B cell (primary cell): ENCODE measurements around the gene SIRPA. TPM values are rescaled to one million over a fixed set of nuclear protein-coding genes. Genes with fewer than 3 reads are reported as not detected.

Experiments
- ATAC-seq: fragments of 200-7000 bp; cut with Tn5 transposase; one replicate; pipeline ENCODE4 v1.10.0; 2021; ENCODE audit warnings: low read depth, mild to moderate bottlenecking, moderate number of reproducible peaks, moderate library complexity
- CTCF ChIA-PET: fragments of 350-600 bp; sonication (Branson Sonifier 250); formaldehyde crosslinking; loops from one replicate; lab custom pipeline; 2021; ENCODE audit warnings: antibody characterized with exemption, inconsistent platforms; lab: Charles Lee
- POLR2A ChIA-PET: fragments of 350-600 bp; sonication (Branson Sonifier 250); formaldehyde crosslinking; loops from one replicate; lab custom pipeline; 2021; ENCODE audit warnings: antibody characterized with exemption; lab: Charles Lee
- DNase-seq: peaks from one replicate; pipeline ENCODE4 v3.0.0; 2013
- H2AFZ ChIP-seq: 2 replicates; pipeline ENCODE4 v1.6.1; 2012; ENCODE audit warnings: mild to moderate bottlenecking, low read depth, low read length; ENCODE audit not compliant: insufficient read depth, poor library complexity, severe bottlenecking
- H3K27ac ChIP-seq, 2 donors: 1 replicate in 1 of 2; 2 replicates in 1 of 2; pipeline ENCODE4 v1.5.1; 2012 to 2013; ENCODE audit warnings: low read length in 2 of 2, mild to moderate bottlenecking in 2 of 2, moderate library complexity in 1 of 2
- H3K27me3 ChIP-seq, 4 experiments: fragments of 200-600 bp in 1 of 4; sonication (generic) in 1 of 4; replicated peaks in 1 of 4; 1 replicate in 2 of 4; 2 replicates in 2 of 4; pipeline versions ENCODE4 v1.6.1 to v1.7.0; 2013 to 2016; ENCODE audit warnings: low read length in 3 of 4, mild to moderate bottlenecking in 2 of 4, mixed read lengths in 1 of 4, moderate library complexity in 1 of 4; ENCODE audit not compliant: insufficient read depth in 4 of 4, control insufficient read depth in 3 of 4; ENCODE audit errors: control extremely low read depth in 1 of 4
- H3K36me3 ChIP-seq, 2 experiments: replicated peaks in 1 of 2; 1 replicate in 1 of 2; 2 replicates in 1 of 2; pipeline versions ENCODE4 v1.6.1 to v1.7.1; 2013; ENCODE audit warnings: low read length in 1 of 2; ENCODE audit not compliant: insufficient read depth in 2 of 2, control insufficient read depth in 1 of 2; ENCODE audit errors: control extremely low read depth in 1 of 2, extremely low read depth in 1 of 2
- H3K4me1 ChIP-seq, 2 donors: fragments of 200-600 bp in 1 of 2; sonication (generic) in 1 of 2; 1 replicate in 1 of 2; 2 replicates in 1 of 2; pipeline versions ENCODE4 v1.5.1 to v1.6.1; 2013 to 2017; ENCODE audit warnings: low read length in 2 of 2; ENCODE audit not compliant: control insufficient read depth in 2 of 2, insufficient read depth in 2 of 2
- H3K4me2 ChIP-seq: replicated peaks from 2 replicates; pipeline ENCODE3; 2012; ENCODE audit warnings: mild to moderate bottlenecking, low read depth, low read length; ENCODE audit not compliant: poor library complexity, severe bottlenecking
- H3K4me3 ChIP-seq, 5 experiments: fragments of 200-600 bp in 1 of 5; sonication (generic) in 1 of 5; 1 replicate in 3 of 5; 2 replicates in 2 of 5; pipeline versions ENCODE4 v1.5.1 to v1.7.0; 2011 to 2016; ENCODE audit warnings: low read length in 4 of 5, mild to moderate bottlenecking in 4 of 5, low read depth in 2 of 5, control low read depth in 1 of 5, moderate library complexity in 1 of 5; ENCODE audit not compliant: insufficient read depth in 1 of 5; ENCODE audit errors: control extremely low read depth in 1 of 5, extremely low read depth in 1 of 5
- H3K79me2 ChIP-seq: fragments of 200-600 bp; sonication (generic); one replicate; pipeline ENCODE4 v1.6.0; 2016; ENCODE audit warnings: low read length; ENCODE audit not compliant: control insufficient read depth, insufficient read depth
- H3K9ac ChIP-seq: fragments of 200-600 bp; sonication (generic); 2 replicates; pipeline ENCODE4 v1.6.1; 2017; ENCODE audit warnings: mild to moderate bottlenecking, low read length, moderate library complexity
- H3K9me3 ChIP-seq, 3 donors: one replicate each; pipeline versions ENCODE4 v1.6.1 to v1.7.1; 2013; ENCODE audit warnings: low read length in 2 of 3; ENCODE audit not compliant: control insufficient read depth in 2 of 3, insufficient read depth in 1 of 3; ENCODE audit errors: control extremely low read depth in 1 of 3
- H4K20me1 ChIP-seq: 2 replicates; pipeline ENCODE4 v1.6.0; 2012; ENCODE audit warnings: mild to moderate bottlenecking, low read length; ENCODE audit not compliant: insufficient read depth, control insufficient read depth, poor library complexity, severe bottlenecking
- H3K27ac Mint-ChIP-seq: one replicate; pipeline ENCODE4 v1.8.0; 2021; ENCODE audit warnings: mixed read lengths
- H3K27me3 Mint-ChIP-seq: one replicate; pipeline ENCODE4 v1.8.0; 2021; ENCODE audit warnings: mixed read lengths
- H3K4me1 Mint-ChIP-seq: one replicate; pipeline ENCODE4 v1.8.0; 2021; ENCODE audit warnings: mixed read lengths
- H3K4me3 Mint-ChIP-seq: one replicate; pipeline ENCODE4 v1.8.0; 2021; ENCODE audit warnings: mixed read lengths
- H3K9me3 Mint-ChIP-seq: one replicate; pipeline ENCODE4 v1.8.0; 2022; ENCODE audit warnings: mixed read lengths; ENCODE audit not compliant: insufficient read depth
- CTCF ChIP-seq: fragments of 200-600 bp; IDR thresholded peaks from one replicate; pipeline ENCODE4 v1.8.0; 2022; ENCODE audit warnings: antibody characterized with exemption, mild to moderate bottlenecking
- EZH2 ChIP-seq: IDR thresholded peaks from 2 replicates; pipeline ENCODE4 v1.6.1; 2012; ENCODE audit warnings: borderline replicate concordance, low read depth, mild to moderate bottlenecking, moderate library complexity, low read length; ENCODE audit not compliant: insufficient read depth, poor library complexity, severe bottlenecking
- WGBS: methylation state at CpG from one replicate; pipeline ENCODE4 v1.1.5; 2013; ENCODE audit warnings: missing lambda C conversion rate; ENCODE audit not compliant: insufficient coverage; 5-methylcytosine and 5-hydroxymethylcytosine counted together
- intact Hi-C: fragments of 100-400 bp; cut with micrococcal nuclease; formaldehyde crosslinking; loops from one replicate; pipeline ENCODE4 v1.10.0; 2022
- polyA plus RNA-seq: library from polyadenylated mRNA; depleted of rRNA; stranded (reverse); fragments of >200 nt; gene quantifications from 2 replicates; pipeline ENCODE4 v1.2.3, GENCODE V29; 2012
- total RNA-seq, 2 donors: library from RNA; stranded (reverse); fragments of 120-200 nt in 1 of 2; gene quantifications; 1 replicate in 1 of 2; 2 replicates in 1 of 2; pipeline versions ENCODE4 v1.2.3 to v1.2.4, GENCODE V29; 2013 to 2022

SIRPA gene
- total and polyA plus RNA-seq, 2 donors (not counting 1 experiment from before 2014, with no cell fraction given): 0.94 to 10.2 TPM

GRCh38 chr20:1918491-1919165 lies 23.4 kb downstream of the SIRPA start:
- ATAC-seq (no peak), DNase-seq (no peak)
- Histone ChIP-seq H3K79me2 (no peaks in the 10 kb centered on the region), H3K9ac (no peak overlapping the region), H3K4me2 (no peak overlapping the region), H3K27me3 (no peaks in the 10 kb centered on the region), H3K4me3 (no peak overlapping the region), H3K36me3 (no peaks in the 10 kb centered on the region), H4K20me1 (no peaks in the 10 kb centered on the region), H3K9me3 (no peaks in the 10 kb centered on the region), H3K27ac (no peak overlapping the region), H3K4me1 (no peaks in the 10 kb centered on the region), H2AFZ (no peak overlapping the region)
- intact Hi-C loops: no loop called here
- CTCF ChIA-PET: no interaction called here
- 98% methylated on average over 12 of the region's 12 CpGs for WGBS
- Mint-ChIP-seq H3K4me3 (no peak overlapping the region), H3K4me1 (peaks cover 1% of the 10 kb centered on the region), H3K9me3 (no peaks in the 10 kb centered on the region), H3K27me3 (no peaks in the 10 kb centered on the region), H3K27ac (no peak overlapping the region)
- POLR2A ChIA-PET: no interaction called here
- TF ChIP-seq CTCF: no peak
- no peak for TF ChIP-seq EZH2

GRCh38 chr20:1920252-1920651 lies 25.0 kb downstream of the SIRPA start:
- Mint-ChIP-seq H3K4me3 (no peak overlapping the region), H3K27me3 (no peaks in the 10 kb centered on the region), H3K9me3 (no peaks in the 10 kb centered on the region), H3K4me1 (no peaks in the 10 kb centered on the region), H3K27ac (no peak overlapping the region)
- CTCF ChIA-PET: no interaction called here
- Histone ChIP-seq H3K79me2 (no peaks in the 10 kb centered on the region), H4K20me1 (no peaks in the 10 kb centered on the region), H3K27ac (no peak overlapping the region), H3K36me3 (no peaks in the 10 kb centered on the region), H3K4me1 (no peaks in the 10 kb centered on the region), H3K9ac (no peak overlapping the region), H3K4me2 (no peak overlapping the region), H3K4me3 (no peak overlapping the region), H3K27me3 (no peaks in the 10 kb centered on the region), H3K9me3 (no peaks in the 10 kb centered on the region), H2AFZ (no peak overlapping the region)
- ATAC-seq (no peak), DNase-seq (no peak)
- TF ChIP-seq EZH2 (no peak), CTCF (no peak)
- intact Hi-C loops: no loop called here
- no CpG with 5 or more reads among the region's 8 CpGs for WGBS
- POLR2A ChIA-PET: no interaction called here
